HG02884 (cell line): Measurements from ENCODE around the gene B3GLCT.

Experiments
- ATAC-seq: cut with Tn5 transposase; IDR thresholded peaks from one replicate; pipeline ENCODE4 v1.9.1; 2021; ENCODE audit warnings: mild to moderate bottlenecking, moderate library complexity; ENCODE audit not compliant: unreplicated experiment

The B3GLCT gene

GRCh38 chr13:31221057-31221456 lies 21.3 kb downstream of the B3GLCT start:
- no peak for ATAC-seq

DNA sequence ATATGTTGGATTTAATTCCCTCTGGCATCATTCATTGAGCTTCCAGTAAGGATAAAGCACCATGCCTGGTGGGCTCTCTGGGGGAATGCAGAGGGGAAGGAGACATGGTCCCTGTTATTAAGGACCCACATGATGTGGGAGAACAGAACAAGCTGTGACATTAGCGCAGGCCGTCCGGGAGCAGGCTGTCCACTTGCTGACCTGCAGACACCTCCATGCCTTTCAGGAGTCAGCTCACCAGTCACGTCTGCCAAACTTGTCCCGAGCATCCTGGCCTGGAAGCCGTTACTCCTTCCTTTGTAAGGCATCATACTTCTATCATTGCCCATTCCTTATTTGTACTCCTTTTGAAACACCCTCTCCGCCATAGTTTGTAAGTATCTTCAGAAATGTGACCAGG lies 23.4 kb downstream of the B3GLCT start:
- ATAC-seq = no peak

DNA sequence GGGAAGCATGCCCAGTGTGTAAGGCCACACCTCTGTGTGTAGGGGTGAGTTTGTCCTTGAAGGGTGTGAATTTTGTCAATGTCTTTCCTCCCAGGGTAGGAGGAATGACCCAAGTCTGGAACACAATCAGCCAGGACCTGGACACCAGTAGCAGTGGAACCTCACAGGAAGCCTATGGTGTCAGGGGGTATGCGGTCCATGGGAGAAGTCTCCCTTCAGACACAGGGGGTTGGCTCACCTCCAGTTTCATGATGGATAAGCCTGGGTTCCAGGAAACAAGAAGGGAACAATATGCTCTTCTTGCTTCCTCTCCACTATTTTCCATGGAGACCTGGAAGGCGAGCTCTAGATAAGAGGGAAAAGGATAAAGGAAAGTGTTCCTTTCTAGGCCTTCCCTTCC lies 23.9 kb downstream of the B3GLCT start:
- ATAC-seq = no peak

DNA sequence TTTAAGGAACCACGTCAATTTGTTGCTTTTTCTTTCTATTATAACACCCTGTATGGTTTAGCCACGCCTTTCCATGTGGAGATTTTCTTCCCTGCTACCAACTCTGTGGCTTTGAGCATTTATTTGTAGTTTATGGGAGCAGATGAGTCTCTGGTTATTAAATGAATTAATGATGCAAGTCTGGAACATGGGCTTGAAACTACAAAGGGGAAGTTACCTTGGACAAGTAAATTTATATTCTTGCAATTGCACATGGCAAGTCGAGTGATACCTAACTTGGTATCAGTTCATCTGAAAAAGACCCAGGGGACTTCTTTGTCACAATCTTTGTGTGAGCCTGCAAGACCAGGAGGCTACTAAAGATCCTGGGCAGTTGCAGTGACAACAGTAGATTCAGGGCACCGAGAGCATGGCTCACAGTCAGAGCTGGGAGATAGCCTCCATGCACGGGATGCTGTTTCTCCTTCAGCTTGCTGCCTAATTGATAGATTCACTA lies 24.4 kb downstream of the B3GLCT start:
- no peak for ATAC-seq

DNA sequence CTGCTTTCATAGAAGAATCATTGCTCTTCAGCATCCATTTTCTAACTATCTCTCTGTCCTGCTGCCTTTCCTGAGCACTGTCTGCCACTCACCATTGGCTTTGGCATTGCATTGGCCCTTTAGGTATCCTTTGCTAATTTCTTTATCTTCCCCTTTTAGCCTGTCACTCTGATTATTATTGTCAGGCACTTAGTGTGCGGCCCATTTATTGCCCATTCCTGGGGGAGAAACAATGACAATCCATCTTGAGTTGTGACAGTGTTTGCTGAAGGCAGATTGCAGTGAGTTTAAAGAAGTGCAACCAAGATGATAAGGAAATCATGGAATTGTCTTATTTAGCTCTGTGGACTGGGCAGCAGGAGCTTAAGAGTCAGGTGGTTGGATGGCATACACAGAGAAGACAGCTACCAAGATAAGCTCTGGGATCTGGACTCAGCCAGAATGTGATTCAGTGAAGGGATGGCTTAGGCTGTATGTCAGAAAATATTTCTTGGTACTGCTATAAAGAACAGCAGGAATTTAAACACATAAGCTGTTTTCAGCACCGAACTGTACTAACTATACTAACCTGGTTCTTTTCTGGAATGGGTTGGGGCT lies 25.3 kb downstream of the B3GLCT start:
- ATAC-seq = no peak

DNA sequence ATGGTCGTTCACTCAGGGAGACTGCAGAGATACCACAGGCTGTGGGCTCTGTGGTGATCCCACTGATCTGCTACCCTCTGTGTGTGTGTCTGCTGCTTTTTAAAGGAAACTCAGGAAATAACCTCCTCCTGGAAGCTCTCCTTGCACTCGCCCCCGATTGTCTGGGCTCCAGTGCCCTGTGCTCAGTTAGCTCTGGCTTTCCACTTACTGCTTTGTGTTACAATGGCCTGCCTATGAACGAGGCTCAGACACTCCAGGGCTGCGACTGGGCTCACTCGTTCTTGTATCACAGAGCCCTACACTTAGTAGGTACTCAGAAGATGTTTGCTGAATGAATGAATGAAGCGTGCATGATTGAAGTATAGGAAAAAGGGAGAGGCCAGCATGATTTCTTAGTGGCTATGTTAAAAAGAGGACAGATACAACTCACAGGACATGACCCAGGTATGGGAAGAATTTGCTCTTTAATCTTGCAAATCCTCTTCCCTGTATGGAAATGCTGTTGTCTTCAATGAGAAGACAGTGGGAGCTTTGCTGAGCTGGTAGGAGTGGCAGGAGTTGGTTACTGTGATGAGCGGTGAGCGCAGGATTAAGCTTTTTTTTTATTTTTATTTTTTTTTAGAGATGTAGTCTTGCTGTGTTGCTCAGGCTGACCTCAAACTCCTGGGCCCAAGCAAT lies 26.4 kb downstream of the B3GLCT start:
- ATAC-seq = no peak

GRCh38 chr13:31227063-31227462 lies 27.3 kb downstream of the B3GLCT start:
- no peak for ATAC-seq

DNA sequence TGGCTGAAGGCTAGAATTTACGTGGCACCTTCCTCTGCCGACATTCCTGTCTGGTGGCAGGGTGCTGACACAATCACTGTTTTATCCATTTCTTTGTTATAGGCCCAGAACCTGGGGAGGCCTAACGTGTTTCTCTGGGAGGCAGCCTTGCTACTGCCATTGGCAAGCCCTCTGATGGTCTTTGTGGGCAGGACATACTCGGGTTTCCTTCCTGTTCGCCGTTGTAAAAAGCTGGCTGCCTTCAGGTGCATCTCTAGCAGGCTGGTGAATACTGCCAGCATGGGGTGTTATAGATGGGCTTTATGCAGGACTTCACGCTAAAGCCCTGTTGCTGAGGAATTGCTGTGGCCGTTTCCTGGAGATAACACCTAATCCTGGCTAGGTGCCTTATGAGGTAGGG lies 28.1 kb downstream of the B3GLCT start:
- no peak for ATAC-seq

DNA sequence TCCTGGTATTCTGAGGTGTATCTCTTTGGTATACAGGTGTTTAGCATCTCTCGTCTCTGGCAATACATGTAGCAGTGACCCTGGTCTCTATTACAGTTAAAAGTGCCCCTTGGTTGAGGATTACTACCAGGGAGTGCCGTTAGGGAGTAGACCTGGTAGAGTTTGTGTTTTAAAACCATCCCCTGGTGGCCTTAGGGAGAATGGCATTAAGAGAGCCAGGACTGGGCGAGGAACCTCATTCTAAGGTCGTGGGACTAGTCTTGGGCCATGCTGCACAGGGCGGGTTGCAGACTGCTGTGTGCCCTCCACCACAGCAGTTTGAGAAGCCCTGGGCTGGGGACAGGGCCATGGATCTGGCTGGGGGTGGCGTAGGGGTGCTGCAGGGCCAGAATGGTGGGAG lies 35.0 kb downstream of the B3GLCT start:
- ATAC-seq = no peak

- ATAC-seq = no peak
Measured at GRCh38 chr13:31236211-31236786, 36.5 kb downstream of the B3GLCT start.

DNA sequence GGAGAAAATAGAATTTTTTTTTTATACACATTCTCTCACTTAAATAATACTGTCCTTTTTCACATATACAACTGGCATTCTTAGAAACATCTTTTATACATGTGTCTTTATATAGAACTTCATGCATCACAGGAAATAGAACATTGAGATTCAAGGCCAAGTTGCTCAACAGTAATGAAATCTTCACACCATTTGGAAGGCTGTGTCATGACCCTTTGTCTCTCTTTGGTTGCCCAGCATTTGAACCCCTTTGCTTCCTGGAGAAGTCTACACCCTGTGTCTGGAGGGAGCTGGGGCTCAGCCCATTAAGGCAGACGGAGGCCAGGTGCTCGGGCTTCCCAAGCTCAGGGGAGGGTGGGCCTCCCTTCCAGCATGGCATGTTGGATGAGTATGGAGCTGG lies 41.1 kb downstream of the B3GLCT start:
- ATAC-seq = no peak

GRCh38 chr13:31242367-31242766 lies 42.6 kb downstream of the B3GLCT start:
- ATAC-seq = no peak

DNA sequence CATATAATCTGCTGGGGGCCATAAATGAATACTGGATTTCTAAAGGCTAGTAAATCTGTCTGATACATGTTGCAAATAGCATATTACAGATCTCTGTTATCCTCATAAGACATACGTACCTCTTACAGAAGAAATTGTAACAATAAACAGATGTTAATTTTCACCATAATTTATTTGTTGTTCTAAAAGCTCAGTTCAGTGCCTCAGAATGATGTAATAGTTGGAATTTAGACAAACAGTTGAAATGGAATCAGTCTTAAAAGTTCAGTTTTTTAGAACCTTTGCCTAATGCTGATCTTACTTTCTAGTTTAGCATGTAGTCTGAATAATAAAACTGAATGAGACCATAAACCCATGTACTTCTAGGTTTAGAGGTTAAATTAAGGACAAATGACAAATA lies 43.1 kb downstream of the B3GLCT start:
- no peak for ATAC-seq

GRCh38 chr13:31245598-31246373 lies 46.0 kb downstream of the B3GLCT start:
- no peak for ATAC-seq

DNA sequence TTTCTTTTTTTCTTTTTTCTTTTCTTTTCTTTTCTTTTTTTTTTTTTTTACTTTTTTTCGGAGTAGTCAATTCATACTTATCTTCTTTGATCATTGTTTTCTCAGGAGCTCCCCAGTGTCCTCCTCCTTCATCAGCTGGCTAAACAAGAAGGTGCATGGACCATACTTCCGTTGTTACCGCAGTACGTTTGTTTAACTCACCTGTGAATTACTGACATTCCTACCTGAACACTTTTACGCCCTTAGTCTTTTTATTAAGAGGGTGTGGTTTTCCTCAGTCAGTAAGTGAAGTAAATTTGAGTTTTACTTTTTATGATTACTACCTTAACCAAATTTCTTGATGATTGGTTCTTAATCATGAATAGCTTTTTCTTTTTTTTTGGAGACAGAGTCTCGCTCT lies 47.1 kb downstream of the B3GLCT start:
- no peak for ATAC-seq

- no peak for ATAC-seq
Measured at GRCh38 chr13:31248361-31248760, 48.6 kb downstream of the B3GLCT start.

DNA sequence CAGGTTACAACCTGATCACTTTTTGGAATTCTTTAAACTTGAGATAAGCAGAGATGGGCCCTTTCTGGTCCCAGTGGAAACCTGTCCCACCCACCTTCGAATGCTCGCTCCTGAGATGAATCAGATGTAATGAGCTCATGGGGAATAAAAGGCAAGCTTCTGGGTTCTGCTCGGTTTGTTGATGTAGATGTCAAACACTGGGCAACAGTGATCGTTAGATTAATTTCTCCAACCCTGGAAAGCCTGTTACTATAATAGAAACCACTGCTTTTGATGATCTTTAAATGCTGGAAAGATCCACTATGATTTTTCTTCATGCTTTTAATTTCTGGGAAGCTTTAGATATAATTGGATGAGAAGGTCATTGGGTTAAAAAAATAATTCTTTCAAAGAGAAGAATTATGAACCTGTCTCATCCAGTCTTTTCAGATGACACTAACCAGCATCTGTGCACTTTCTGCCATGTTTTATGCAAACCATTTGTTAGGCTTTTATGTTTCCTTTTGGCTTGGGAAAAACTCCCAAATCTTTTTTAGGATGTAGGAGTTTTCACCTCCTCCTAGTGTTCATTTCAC lies 49.3 kb downstream of the B3GLCT start:
- no peak for ATAC-seq

DNA sequence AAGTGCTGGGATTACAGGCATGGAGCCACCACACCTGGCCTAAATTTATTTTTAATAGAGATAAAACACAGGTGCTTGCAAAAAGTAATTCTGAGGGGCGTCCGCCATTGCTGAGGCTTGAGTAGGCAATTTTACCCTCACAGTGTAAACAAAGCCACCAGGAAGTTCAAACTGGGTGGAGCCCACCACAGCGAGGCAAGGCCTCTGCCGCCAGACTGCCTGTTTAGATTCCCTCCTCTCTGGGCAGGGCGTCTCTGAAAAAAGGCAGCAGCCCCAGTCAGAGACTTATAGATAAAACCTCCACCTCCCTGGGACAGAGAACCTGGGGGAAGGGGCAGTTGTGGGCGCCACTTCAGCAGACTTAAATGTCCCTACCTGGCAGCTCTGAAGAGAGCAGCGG lies 50.7 kb downstream of the B3GLCT start:
- no peak for ATAC-seq

GRCh38 chr13:31261241-31261640 lies 61.5 kb downstream of the B3GLCT start:
- ATAC-seq = no peak

GRCh38 chr13:31263346-31263745 lies 63.6 kb downstream of the B3GLCT start:
- no peak for ATAC-seq

- ATAC-seq = no peak
Measured at GRCh38 chr13:31264151-31264550, 64.4 kb downstream of the B3GLCT start.
